Measurements from ENCODE around the gene MEA1.

MEA1 gene

DNA sequence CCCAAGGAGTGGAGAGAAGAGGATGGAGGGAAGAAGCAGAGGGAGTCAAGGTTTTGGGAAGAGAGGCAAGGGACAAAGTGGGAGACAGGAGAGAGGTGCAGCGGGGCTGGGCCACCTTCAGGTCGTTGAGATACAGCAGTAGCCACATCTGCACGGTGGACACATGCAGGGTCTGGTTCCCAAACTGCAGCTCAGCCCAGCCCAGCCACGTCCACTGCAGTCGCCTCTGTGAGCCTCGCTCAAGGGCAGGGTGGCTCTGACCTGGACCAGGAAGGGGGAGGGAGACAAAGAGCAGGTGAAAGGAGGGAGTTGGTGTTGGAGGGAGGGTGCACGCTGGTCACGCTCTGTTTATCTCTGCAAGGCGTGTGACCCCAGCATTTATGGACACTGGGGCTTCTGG lies 25.0 kb upstream of the MEA1 start:
- DNase-seq (ENCODE audit: low read depth in 3 of 3), result no peak

GRCh38 chr6:43037706-43038105 lies 24.0 kb upstream of the MEA1 start:
- DNase-seq (ENCODE audit: low read depth in 3 of 3), result no peak

DNA sequence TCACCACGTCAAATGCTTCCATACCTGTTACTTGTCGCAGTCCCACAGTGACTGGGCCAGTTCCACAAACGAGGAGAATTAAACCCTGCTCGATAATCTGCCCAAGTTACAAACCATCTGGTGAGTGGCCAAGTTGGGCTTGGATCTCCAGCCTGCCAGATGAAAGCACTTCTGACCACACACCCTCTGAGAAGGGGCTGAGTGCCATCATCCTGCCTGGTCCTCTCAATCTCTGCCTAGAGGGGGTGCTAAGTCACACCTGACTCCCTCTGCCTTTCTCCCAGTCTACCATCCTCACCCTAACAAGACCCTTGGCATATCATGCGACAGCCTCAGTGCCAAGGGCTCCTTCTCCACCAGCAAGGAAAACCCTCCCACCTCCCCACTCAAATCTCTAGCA lies 23.5 kb upstream of the MEA1 start:
- DNase-seq (ENCODE audit: low read depth in 3 of 3), result no peak

- DNase-seq (ENCODE audit: low read depth in 3 of 3), result no peak
Observed at GRCh38 chr6:43036712-43037111, 23.0 kb upstream of the MEA1 start.

DNA sequence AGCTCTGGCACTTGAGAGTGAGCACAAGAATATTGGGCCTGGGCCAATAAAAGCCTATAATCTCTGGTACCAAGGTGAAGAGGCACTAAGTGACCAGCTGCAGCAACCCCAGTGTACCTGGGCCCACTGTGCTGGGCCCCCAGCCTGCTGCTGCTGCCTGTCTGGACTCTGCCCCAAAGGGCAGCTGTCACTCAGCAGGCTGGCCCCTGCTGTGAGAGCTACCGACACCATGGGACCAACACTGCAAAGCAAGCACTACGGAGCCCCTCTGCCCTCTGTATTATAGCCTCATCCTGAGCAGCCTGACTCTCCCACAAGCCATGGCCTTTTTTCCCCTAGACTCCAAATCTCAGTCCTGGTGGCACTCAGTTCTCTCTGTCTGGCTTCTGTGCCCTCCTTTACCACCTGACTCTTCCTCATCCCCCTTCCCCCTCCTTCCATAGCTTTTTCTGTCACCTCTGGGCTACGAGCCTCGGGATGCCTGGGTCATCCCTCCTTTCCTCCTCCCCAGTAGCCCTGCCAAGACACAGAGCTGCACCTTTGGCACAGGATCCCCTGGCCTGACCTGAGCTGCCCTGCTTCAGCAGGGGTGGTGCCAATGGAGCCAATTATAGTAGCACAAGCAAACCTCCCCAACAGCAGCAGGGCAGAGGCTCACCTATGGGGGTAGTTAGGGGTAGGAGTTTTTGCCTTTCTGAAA lies 21.9 kb upstream of the MEA1 start:
- no peak for DNase-seq (ENCODE audit: low read depth in 3 of 3)

GRCh38 chr6:43034190-43034525 lies 20.4 kb upstream of the MEA1 start:
- DNase-seq (ENCODE audit: low read depth in 3 of 3), result no peak

DNA sequence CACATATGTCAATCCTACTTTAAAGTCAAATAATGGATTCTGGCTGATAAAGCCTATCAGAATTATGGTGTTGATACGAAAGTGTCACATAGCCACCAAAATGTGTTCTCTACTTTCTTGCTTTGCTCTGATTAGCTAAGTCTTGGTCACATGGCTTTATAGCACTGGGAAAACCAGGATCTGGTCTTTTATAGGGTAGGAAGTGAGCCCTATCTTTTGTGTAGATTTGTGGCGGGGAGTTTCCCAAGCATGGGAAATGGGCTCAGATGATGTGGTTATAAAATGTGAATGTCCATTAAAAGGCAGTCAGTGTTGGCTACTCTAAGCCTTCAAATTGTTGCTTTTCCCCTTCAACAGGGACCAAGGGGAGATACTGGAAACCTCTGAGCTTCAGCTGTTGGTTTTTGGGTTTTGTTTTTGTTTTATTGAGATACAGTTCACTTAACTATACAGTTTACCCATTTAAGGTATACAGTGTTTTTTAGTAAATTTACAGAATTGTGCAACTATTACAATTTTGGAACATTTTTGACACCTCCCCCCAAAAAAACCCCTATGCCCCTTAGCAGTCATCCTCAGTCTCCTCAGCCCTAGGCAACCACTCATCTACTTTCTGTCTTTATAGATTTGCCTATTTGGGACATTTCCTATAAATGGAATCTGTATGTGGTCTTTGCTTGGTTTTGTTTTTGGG lies 19.9 kb upstream of the MEA1 start:
- no peak for DNase-seq (ENCODE audit: low read depth in 3 of 3)

DNA sequence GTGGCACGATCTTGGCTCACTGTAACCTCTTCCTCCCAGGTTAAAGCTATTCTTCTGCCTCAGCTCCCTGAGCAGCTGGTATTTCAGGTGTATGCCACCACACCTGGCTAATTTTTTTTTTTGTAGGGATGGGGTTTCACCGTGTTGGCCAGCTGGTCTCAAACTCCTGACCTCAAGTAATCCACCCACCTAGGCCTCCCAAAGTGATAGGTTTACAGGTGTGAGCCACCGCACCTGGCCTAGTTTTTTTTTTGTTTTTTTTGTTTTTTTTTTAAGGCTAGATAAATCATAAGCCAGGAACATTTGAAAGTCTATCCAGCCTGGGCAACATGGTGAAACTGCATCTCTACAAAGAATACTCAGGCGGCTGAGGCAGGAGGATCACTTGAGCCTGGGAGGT lies 18.6 kb upstream of the MEA1 start:
- DNase-seq (ENCODE audit: low read depth in 3 of 3), result no peak

- DNase-seq (ENCODE audit: low read depth in 3 of 3), result no peak
Observed at GRCh38 chr6:43029120-43029519, 15.4 kb upstream of the MEA1 start.

- no peak for DNase-seq (ENCODE audit: low read depth in 3 of 3)
Observed at GRCh38 chr6:43026365-43026764, 12.6 kb upstream of the MEA1 start.

- no peak for DNase-seq (ENCODE audit: low read depth in 3 of 3)
Observed at GRCh38 chr6:43024436-43024835, 10.7 kb upstream of the MEA1 start.

DNA sequence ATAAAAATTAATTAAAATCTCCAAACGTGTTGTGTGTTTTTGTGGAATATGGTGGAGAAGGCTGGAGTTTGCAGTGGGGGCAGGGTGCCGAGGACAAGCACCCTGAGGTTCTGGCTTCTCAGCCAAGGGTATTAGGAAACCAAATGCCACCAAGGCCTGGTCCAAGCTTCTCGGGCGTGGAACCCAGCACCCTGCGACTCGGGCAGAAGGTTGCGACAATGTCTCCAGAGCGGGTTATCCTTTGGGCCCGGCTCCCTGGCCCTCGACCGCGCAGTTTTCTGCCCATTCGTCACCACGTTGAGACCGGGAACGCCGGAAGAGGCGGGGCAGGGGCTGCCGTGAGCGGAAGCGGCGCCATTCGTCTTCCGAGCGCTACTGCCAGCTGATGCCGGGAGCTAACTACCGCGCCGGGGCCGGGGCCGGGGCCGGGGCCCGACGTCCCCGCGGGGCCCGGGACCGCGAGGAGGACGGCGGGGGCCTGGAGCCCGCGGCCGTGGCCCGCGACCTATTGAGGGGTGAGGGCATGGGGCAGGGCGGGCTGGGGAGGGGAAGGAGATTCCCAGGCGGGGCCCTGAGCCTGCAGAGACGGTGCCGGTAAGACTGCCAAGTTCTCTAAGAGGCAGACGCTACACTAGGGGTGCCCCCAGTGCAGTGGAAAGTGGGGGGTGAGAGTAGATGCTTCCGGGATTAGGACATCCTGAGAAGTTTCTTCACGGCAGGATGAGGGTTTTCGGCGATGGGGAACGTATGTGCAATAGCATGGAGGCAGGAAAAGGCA lies 7.7 kb upstream of the MEA1 start, which contains the start of gene RRP36:
TSS of gene RRP36 (plus strand) at position 354 of the 778 bp plus-strand sequence. CDS start at position 386, 32 bp downstream.
- DNase-seq (ENCODE audit: low read depth in 3 of 3), result peak; percentile 47 to 66 (median 52)

- no peak for DNase-seq (ENCODE audit: low read depth in 3 of 3)
Observed at GRCh38 chr6:43020847-43021246, 7.1 kb upstream of the MEA1 start.

DNA sequence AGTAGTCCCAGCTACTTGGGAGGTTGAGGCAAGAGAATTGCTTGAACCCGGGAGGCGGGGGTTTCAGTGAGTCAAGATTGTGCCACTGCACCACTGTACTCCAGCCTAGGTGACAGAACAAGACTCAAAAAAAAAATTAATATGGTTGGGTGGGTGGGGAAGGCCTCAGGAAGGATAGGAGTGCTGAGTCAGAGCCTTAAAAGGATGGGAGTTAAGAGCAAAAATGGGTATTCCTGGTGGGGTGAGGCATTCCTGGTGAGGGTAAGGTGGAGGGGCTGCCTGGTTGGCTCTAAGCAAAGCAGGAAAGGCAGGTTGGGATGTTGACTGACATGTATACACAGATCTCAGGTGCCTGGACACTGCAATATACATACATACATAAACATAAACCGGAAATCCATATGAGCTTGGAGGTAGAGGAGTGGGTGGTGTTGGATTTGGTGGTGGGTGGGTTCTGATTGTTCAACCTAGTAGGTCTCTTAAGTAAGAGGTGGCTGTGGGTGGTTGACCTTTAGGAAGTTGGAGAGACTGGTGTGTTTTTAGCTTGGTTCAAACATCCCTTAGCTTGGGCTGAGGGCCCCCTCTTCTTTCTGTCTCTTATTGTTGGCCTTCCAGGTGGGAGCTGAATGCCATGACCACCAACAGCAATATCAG lies 6.4 kb upstream of the MEA1 start:
- DNase-seq (ENCODE audit: low read depth in 3 of 3), result no peak

- no peak for DNase-seq (ENCODE audit: low read depth in 3 of 3)
Observed at GRCh38 chr6:43019152-43019551, 5.4 kb upstream of the MEA1 start.

DNA sequence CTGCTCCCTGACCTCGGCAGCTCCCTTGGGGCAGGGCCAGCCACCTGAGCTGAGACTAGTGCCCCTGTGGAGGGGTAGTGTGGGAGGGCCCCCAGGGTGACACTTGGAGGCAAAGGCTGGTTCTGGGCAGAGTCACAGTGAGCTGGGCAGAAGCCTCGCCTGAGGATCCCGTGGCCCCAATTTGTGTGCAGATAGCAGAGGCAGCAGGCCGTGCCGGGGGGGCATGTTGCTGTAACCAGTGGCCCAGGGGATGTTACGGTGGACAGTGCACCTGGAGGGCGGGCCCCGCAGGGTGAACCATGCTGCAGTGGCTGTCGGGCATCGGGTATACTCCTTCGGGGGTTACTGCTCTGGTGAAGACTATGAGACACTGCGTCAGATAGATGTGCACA lies 3.2 kb upstream of the MEA1 start:
- no peak for DNase-seq (ENCODE audit: low read depth in 3 of 3)

DNA sequence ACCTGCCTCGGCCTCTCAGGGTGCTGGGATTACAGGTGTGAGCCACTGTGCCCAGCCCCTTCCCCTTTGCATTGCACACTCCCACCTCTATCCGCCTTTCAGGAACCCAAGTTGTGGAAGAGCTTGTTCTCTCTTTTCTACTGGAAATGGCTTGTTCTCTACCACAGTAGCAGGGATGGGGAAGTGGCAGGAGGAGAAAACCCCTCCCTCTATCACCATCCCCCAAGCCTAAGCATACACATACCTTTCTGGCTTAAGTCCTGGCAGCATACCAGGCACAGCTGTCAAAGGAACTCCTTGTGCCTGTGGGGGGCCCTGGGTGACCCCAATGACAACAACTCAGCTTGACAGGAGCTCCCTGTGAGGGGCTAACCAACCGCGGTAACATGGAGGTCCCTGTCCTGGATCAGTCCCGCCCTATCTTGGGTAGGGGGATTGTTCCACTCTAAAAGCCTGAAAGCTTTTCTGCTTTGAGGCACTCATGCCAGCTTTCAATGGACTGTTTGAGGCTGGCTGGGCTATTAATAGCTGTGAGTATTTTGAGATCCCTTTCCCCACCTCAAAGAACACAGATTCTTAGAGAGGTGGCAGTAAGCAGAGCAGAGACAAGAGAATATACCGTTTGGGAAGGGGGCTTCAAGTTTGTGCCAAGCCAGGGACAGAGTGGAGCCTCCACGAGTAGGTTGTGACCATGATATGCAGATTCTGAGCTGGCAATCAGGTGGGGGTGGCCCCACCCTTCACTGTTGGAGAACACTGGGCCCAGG lies 2.6 kb upstream of the MEA1 start:
- DNase-seq (ENCODE audit: low read depth in 3 of 3), result no peak

GRCh38 chr6:43014434-43014909 lies 726 bp upstream of the MEA1 start:
- DNase-seq (ENCODE audit: low read depth in 3 of 3), result no peak

DNA sequence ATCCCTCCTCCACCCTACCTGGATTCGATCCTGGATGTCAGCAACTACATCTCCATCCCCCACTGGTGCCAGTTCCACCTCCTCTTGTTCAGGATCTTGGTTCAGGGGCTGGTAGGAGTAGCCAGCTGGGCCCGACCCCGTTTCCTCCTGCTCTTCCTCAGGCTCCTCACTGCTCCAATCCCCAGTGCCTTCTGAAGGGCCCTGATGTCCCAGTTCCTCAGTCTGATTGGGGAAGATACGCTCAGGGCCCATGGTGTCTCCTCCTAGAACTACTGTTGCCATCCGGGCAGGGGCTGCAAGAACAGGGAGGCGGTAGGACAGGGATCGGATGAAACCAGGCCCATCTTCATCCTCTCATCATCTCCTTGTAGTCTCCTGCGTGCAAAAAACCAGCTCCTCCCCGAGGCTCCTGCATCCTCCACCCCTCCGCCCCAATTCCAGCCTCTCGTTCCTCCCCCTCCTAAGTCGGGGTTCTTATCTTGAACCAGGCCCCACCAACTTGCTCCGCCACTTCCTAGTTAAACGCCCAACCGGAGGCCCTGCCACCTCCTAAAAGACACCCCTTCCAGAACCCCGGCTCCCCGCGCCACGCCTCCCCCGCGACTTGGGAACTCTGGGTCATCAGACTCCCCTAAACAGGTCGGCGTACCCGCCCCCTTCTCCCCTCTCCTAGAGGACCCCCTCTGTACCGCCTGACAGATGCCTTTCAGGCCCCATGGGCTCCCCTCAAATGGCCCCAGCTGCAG lies 476 bp downstream of the MEA1 start:
- no peak for DNase-seq (ENCODE audit: low read depth in 3 of 3)

GRCh38 chr6:43012364-43012763 lies 1.4 kb downstream of the MEA1 start:
- no peak for DNase-seq (ENCODE audit: low read depth in 3 of 3)

- no peak for DNase-seq (ENCODE audit: low read depth in 3 of 3)
Observed at GRCh38 chr6:43011207-43011606, 2.5 kb downstream of the MEA1 start.

All from stimulated activated CD4-positive, alpha-beta T cell treated with anti-CD3 and anti-CD28 coated beads, TNF-alpha, amount 100 ng/mL, for 4 hours (primary cell).